Stromal cell of bone marrow (primary cell): ENCODE data around the gene TTI1.

ENCODE experiments used
- DNase-seq: peaks from one replicate; pipeline ENCODE4 v3.0.0-alpha.2; 2012; ENCODE audit warnings: low read depth

TTI1 gene

DNA sequence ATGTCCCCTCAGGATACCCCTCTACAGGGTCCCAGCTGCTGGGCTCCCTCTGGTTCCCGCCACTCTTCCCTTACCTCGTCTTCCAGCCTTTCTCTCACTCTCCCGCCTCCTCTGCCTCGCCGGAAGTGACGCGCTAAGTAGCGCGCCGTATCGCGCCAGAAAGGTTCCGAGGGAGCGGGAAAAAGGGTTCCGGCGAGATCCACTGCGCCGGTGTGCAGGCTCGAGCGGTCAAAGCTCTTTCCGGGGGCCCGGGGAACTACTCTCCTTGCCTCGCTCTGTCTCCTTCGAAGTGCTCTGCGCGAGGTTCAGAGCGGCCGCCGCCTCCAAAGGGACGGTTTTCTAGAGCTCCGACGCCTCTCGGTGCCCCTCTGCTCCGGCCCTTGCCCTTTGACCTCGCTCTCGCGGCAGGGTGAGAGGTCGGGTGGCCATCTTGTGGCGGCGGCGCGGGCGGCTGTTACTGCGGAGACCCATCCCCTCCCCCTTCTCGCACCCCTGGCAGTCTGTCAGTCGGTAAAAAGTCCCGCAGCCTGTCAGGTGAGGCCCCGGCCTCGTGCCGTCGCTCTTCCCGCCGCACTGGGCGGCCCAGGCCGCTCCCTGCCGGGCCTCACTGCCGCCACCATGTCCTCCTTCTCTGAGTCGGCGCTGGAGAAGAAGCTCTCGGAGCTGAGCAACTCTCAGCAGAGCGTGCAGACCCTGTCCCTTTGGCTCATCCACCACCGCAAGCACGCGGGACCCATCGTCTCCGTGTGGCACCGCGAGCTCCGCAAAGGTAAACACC lies at the start of gene TTI1, which contains the start of gene RPRD1B:
TSS of gene TTI1 (minus strand) at position 127 of the 778 bp plus-strand sequence. CDS start 19,640 bp downstream, outside the sequence.
TSS of gene RPRD1B (plus strand) at position 417 of the 778 bp plus-strand sequence. CDS start at position 619, 202 bp downstream.
- peak; percentile 84 for DNase-seq

- no peak for DNase-seq
Measured at GRCh38 chr20:38082894-38083293, 49.6 kb upstream of the TTI1 start.

DNA sequence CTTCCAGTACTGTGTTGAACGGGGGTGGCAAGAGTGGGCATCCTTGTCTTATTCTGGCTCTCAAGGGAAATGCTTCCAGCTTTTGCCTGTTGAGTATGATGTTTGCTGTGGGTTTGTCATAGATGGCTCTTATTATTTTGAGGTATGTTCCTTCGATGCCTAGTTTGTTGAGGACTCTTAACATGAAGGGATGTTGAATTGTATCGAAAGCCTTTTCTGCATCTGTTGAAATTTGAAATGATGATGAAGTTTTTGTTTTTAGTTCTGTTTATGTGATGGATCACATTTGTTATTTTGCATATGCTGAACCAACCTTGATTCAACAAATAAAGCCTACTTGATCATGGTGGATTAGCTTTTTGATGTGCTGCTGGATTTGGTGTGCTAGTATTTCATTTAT lies 48.3 kb upstream of the TTI1 start:
- no peak for DNase-seq

- no peak for DNase-seq
Measured at GRCh38 chr20:38079353-38079752, 46.1 kb upstream of the TTI1 start.

GRCh38 chr20:38078084-38078483 lies 44.8 kb upstream of the TTI1 start:
- no peak for DNase-seq

DNA sequence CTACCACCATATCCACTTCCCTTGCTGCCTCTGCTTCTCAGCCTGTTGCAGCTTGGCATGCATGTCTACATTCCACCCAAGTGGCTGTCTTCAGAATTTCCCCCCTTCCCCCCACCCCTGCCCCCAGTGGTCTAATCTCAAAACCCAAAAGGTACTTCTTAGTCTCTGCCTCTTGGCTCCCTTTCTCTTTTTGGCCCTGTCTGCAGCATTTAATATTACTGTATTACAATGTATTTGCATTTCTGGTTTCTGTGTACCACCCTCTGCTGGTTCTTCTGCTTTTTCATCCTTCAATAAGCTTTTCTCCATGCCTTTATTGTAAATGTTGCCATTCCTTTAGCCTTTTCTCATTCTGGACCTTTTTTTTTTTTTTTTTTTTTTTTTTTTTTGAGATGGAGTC lies 43.3 kb upstream of the TTI1 start:
- no peak for DNase-seq

DNA sequence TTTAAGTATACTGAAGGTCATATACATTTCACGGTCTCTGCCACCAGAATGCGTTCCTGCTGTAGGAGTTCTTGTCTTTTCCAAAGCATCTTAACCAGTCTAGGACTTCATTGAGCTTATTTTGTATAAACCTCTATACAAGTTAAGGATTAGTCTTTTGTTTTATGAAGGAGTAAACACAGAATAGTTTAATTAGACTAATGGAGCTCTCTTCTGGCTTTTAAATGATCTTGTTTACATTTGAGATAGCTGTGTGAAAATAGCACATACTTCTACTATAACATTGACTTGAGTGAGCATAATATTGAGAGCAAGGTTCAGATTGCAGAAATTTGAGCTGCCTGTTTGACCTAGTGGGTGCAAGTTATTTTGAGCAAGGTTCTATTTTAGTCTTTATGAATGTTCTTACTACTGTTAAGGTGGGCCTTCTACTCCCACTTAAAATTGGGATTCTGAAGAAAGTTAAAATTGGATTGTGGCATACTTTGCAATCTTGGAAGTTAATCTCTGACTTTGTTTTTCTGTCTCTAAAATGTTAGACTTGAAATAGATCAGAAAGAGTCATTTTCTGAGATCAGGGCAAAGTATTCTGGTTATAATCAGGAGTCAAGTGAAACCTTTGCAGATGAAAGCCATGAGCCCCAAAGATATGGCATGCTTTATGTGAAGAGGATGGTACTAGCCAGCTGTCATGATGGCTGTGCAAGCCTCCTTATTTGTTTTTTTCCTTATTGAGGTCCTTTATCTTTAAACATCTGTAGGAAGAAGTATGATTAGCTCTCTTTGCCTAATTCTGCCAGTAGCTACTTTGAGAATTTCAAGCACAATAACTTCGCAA lies 42.1 kb upstream of the TTI1 start:
- DNase-seq: no peak

DNA sequence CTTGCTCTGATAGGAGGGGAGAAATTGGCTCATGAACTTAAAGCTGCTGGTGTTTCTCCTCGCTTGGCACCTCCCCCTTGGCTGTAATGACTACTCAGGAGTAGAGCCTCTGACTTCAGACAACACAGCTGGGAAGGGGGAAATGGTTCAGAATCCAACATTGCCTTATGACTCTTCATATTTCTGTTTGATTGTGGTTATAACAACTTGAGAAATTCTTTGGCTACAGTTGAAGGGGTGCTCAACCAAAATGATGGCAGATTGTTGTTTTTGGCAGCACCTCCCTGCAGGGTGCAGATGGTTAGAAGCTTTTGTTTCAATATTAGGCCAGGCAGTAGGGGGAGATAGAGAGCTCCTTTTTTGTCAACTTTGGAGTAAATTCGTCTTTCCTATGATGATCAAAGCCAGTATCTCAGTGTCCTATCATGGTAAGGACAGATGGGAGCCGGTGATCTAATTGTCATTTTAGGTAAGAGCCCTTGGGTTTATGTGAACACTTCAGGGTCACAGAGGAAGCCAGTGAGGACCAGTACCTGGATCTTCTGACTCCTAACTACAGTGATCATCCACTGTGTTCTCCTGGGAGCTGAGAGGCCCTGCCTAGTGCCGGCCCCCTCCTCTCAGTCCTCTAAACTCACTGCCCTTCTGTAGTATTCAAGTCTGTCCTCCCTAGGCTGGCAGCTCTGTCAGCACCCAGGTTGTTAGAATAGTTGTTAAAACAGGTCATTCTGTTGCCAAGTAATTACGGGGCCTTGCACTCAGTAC lies 40.2 kb upstream of the TTI1 start:
- DNase-seq: peak; percentile 96

- DNase-seq: no peak
Measured at GRCh38 chr20:38072898-38073297, 39.6 kb upstream of the TTI1 start.

DNA sequence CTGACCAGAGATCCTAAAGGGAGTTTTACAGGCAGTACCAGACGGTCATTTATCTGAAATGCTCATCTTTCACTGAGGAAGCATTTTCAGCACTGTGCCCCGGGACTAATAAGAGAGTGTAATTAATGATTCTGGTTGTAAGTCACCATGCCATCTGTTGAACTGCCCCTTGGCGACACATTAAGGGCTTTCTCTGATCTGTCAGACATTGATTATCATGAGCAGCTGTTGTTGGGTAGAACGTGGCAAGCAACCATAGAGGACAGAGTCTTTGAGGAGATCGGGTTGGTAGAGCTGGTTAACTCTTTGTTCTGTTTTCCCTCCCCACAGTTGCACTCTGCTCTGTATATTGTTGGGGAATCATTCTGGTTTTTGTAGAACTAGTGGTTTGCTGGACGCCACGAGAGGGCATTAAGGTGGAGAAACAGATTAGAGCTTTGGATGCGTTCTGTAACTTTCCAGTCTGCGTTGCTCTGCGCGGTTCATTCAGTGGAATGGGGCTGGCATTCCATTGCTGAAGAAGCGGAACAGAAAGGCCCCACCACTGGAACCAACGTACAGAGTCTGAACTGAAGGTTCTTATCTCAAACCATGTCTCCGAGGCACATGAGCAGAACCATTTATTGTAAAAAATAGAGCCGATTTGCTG lies 34.6 kb upstream of the TTI1 start:
- no peak for DNase-seq

DNA sequence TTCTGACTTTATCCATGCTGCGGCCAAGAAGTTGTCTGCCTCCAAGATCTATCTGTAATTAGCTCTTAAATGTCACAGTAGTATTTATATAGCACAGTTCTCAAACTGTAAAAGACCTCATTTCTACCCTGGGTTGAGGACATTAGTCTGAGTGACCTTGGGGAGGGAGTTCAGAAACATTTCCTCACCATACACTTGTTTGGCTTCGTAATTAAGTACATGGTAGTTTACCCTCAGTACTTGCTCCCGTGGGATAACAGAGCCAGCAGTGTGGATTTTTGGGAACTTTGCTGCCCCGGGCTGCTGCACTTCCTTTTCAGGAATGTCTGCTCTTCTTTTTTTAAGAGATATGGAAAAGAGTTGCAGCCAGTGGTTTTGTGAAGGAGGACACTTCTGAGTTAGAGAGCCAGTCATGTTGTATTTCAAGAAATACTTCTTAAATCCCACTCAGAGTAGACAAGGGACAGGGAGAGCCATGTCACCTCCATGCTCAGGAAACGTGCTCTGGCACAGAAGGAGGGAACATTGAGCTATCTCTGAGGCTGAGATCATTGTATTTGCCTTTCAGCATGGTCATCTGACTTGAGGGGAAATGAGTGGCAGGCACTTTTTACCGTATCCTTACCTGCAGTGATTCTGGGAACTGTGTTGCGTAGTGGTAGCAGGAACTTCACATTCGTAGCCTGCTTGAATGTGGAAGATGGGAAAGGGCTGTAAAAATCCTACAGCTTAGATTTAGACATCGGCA lies 33.9 kb upstream of the TTI1 start:
- DNase-seq: no peak

- DNase-seq: no peak
Measured at GRCh38 chr20:38065764-38066375, 32.6 kb upstream of the TTI1 start.

DNA sequence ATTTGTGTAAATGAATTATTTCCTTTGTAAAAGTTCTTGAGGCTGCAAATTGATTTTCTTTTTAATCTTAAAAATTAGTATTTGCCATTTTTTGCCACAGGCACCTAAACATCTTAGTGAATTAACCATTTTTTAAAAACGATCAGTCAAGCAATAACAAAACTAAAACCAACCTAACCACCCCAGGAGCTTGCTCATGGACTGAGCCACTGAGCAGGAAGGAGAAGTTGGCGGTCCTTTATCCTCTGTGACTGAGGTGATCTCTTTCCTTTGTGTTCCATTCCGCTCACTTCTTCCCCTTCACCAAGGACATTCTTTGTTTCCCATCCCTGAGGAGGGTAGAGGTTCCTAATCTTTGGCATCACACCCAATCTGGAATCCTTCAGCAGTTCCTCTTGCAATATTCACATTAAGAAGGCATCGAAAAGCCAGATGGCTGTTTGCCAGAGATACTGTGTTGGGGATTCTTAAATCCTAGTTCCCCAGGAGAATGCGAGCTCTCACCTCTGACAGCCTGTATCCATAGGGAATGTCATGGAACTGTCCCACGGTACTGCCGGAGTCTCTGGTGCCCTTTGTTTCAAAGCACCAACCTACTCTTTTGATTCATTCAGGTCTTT lies 30.8 kb upstream of the TTI1 start:
- DNase-seq: no peak

- no peak for DNase-seq
Measured at GRCh38 chr20:38062890-38063289, 29.6 kb upstream of the TTI1 start.

- DNase-seq: no peak
Measured at GRCh38 chr20:38061109-38061508, 27.9 kb upstream of the TTI1 start.

GRCh38 chr20:38060536-38060935 lies 27.3 kb upstream of the TTI1 start:
- DNase-seq: no peak

DNA sequence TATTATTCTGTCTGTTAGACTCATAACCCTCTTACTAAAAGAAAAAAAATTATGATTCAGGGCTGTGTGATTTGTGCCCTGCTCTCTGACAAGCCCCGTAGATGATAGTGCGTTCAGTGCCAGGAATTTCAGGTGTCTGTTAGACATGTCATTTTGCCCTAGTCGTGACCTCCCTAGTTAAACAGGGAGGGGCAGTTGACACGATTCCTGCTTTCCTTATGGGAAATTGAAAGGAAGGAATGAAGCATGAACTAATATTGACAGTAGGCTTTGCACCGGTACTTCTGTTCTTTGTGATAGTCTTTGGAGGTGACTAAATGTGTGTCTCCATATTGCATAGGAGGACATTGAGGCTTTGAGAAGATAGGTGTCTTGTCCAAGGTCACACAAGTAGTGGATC lies 26.6 kb upstream of the TTI1 start:
- DNase-seq: no peak

- DNase-seq: peak; percentile 50
Measured at GRCh38 chr20:38057351-38057972, 24.2 kb upstream of the TTI1 start.

DNA sequence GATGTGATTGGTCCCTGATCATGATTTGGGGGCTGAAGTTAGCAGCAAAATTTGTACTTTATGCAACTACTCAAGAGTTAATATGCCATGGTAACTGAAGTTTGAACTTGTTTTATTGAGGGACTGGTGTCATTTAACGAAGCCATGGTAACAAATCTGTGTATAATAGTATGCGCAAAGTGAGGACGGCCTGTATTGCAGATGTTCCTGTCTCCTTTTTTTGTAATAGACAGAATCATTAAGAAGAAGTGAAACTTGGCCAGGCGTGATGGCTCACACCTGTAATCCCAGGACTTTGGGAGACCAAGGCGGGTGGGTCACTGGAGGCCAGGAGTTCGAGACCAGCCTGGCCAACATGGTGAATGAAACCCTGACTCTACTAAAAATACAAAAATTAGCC lies 22.6 kb upstream of the TTI1 start:
- DNase-seq: no peak

DNA sequence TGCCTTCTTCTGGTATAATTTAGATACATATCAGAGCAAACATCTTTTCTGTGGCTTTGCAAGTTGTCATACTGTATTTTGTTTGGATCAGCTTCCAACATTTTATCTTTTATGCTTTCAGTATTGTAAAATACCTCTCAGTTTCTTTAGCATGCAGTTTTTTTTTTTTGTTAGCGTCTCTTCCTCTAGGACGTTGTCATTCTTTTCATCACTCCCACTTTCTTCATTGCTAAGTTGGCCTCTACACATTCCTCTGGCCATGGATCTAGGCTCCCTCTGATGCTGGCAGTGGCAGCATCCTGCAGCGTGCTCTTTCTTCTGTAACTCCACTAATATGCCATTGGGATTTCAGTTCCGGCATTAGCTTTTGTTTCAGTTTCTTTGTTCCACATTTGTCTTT lies 22.0 kb upstream of the TTI1 start:
- DNase-seq: no peak
